ENCODE results near the gene SIRT7. TPM values are rescaled to one million over a fixed set of nuclear protein-coding genes. Genes with fewer than 3 reads are reported as not detected.

SIRT7 gene
- polyA plus RNA-seq (ENCODE audit: insufficient read length): 7.7 TPM

DNA sequence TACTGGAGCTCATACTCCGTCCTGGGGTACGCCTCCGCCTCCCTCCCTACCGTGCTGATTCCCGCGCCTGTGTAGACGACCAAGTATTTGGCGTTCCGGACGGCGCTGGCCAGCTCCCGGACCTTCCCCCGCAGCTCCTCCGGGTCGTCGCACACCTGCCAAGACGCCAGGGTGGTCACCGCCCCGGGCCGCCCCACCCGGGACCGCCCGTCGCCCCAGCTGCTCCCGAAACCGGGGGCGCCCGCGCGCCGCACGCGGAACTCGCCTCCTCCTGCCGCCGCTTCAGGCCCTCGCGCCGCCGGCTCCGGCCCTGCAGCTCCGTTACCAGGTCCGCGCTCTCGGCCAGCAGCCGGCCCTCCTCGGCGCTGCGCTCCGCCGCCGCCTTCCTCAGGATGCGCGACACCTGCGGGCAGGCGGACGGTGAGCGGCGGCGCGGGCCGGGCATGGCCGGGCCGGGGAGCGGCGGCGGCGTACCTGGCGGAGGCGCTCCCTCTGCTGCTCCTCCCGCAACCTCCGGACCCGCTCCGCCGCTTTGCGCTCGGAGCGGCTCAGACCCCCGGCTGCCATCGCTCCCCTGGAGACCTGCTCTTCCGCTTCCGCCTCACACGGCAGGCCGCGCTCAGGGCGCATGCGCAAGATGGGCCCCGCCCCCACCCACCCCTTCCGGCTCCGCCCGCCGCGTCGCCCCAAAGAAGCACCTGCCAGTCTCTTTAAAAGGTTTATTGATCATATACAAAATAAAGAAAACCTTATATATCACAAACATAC lies at the start of gene SIRT7:
Gene SIRT7, minus strand, starts transcription at position 612 of the 768 bp plus-strand sequence. Its CDS starts 45 bp downstream, at position 567.
- DNase-seq (ENCODE audit: low read depth): no peak

- DNase-seq (ENCODE audit: low read depth): no peak
Observed at GRCh38 chr17:81967244-81967532, 49.2 kb upstream of the SIRT7 start.

GRCh38 chr17:81966343-81967243 lies 48.6 kb upstream of the SIRT7 start:
- DNase-seq (ENCODE audit: low read depth): no peak

DNA sequence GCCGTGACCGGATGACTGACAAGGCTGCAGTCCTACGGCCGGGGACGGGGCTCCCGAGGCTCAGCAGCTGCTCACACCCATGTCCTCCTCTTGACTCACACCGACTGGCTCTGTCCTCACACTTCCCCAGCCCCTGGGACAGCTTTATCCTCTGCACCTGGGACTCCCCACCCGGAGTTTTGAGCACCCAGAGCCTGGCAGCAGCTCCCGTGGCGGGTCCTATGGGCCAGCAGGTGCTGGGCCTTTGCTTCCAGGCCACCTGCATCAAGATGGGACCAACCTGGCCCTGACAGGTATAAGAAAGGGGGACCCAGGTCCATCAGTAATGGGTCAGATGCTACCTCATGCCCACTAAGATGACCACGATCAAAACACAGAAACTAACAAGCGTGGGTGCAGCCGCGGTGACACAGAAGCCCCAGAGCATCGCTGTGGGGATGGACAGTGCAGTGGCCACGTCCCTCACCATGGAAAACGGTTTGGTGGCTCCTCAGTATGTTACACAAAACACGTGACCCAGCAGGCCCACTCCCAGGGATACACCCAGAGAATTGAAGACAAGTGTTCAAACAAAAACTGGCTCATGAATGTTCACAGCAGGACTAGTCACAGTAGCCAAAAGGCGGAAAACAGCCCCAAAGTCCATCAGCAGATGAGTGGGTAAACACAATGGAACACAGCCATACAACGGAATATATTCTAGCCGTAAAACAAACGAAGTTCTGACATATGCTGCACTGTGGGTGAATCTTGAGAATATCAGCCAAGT lies 46.3 kb upstream of the SIRT7 start:
- no peak for DNase-seq (ENCODE audit: low read depth)

DNA sequence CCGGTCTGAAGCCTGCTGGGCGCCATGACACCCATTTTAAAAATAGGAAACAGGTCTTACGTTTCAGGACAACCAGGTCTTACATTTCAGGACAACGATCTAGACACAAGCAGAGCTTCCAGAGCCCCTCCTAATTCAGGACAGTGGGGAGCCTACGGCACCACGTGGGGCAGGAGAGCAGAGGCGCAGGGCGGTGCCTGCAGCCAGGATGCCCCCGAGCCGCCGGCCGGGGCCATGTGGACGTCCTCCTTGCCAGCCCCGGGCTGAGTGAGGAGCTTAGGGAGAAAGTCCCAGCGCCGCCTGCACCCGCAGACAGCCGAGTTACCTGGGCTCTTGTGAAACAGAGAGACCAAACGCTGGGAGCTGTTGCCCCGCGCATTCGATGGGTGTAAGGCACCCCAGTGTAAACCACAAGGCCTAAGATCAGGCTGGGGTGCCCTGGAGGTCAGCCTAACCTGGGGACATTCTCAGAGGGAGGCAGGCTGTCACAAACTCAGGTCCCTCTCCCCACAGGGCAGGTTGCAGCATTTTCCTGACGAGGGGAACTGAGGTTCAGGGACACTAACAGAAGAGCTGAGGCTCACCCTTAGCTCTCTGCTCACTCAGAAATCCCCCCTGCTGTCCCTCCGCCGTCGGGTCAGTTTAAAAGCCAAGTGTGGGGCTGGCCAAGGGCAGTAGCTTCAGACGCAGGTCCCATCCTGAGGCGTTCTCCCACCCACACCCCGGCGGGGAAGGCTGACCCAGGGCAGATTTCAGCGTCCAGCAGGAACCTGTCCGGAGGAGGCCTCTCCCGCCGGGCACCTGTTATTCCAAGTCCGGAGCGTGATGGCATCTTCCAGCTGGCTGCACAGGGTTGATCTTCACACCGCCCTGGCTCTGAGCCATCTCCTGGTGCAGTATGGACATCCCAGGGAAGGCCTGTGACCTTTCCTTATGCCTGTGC lies 44.8 kb upstream of the SIRT7 start:
- DNase-seq (ENCODE audit: low read depth): no peak

DNA sequence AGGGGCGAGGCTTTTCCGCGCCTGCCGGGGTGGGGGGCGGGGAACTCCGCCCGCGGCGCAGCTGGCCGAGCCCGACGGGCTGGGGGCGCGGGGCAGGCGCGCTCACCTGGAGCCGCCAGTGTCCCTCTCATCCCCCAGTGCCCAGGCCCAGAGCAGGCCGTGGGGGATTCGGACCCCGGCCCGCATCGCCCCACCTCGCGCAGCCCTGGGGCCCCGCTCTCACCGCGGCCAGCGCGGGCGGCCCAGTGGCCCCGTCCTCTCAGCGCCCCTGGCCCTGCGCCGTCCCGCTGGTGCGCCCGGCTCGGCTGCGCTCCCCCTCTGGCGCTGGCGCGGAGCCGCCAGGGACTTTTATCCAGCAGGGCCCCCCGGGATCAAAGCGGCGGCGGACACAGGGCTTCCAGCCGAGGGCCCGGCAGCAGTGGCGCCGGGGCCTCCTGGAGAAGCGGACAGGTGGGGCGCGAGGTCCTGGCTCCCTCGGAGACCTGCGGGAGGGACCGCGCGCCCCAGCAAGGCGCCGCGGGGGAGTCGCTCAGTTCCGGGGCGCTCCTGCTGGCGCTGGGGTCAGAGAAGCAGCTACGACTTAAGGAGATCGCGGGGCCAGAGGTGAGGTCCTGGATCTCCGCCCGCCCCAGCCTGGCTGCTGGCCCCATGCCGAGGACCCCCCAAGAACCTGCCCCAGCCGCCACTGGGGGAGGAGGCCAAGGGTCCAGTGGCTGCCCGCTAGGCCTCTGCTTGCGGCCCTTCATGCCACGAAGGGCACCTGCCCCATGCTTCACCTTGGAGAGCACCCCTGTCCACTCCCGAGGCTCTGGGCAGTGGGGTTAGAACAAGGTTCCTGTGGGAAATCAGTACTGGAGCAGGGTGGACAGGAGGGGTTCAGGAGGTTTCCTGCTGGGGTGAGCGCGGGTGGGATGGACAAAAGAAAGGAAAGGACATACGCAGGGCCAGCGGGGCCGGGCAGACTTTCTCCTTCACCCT lies 43.8 kb upstream of the SIRT7 start:
- no peak for DNase-seq (ENCODE audit: low read depth)

- no peak for DNase-seq (ENCODE audit: low read depth)
Observed at GRCh38 chr17:81961087-81961511, 43.1 kb upstream of the SIRT7 start, which contains the start of gene NOTUM. Gene NOTUM (minus strand): TSS chr17:81961187. CDS start chr17:81960909, 278 bp downstream.

DNA sequence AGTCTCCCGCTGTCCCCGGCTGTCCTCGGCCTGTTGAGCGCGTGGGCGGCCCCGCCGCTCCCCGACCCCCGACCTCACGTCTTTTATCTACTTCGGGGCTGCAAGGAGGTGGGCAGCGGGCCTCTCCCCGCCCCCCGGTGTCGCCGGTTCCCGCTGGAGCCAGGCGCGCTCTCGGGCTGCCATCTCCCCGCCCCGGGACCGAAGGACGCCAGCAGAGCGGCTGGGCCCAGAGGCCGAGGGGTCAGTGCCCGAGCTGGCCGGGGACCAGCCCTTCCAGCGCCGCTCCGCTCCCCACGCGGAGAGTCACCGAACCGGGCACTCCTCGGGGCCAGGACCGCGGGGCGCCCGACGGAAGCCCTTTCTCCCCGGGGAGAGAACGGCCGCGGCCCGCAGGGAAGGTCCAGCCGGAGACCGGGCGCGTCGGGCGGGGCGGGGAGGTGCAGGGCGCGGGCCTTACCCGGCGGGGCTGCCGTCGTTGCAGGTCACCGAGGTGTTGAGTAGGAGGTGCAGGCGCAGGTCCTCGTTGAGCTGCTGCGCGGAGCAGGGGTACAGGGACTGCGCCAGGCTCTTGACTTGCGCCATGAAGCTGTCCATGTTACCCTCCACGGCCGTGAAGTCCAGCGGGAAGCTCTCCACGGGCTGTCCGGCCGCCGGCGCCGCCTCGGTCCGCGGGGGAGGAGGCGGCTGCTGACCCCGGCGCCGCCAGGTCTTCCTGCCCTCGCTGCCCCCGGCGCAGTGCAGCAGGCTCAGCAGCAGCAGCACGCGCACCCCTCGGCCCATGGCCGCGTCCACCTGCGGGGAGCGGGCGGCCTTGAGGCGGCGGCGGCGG lies 42.4 kb upstream of the SIRT7 start:
- no peak for DNase-seq (ENCODE audit: low read depth)

DNA sequence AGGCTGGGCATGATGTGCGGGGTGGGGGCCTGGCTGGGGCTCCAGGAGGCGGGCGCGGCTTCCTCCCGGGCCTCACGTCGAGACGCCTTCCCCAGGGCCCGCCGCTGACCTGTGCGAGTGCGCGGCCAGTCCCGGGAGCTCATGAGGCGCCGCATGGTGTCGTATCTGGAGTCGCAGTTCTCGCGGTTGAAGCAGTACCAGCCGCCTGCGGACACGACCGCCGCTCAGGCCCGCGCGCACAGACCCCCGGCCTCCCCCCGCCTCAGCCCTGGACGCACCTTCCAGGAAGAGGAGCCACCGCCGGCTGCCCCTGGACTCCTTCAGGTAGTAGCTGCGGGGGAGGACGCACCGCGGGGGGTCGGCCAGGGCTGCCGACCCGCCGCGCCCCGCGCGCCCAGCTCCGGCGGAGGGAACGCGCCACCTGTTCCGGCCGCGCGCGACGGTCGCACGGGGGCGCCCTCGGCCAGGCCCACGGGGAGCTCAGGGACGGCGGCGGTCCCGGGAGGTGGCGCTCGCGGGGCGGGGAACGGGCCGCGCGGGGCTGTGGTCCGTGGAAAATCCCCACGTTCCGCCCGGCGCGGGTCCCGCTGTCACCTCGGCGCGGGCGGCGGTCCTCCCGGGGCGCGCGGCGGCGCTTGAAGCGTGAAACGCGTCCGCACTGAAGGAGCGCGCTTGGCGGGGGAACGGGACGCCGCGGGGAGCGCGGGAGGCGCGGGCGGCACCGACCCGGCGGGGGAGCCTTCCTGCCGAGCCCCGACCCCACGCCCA lies 41.6 kb upstream of the SIRT7 start:
- DNase-seq (ENCODE audit: low read depth): no peak

- DNase-seq (ENCODE audit: low read depth): no peak
Observed at GRCh38 chr17:81958633-81959342, 40.8 kb upstream of the SIRT7 start.

DNA sequence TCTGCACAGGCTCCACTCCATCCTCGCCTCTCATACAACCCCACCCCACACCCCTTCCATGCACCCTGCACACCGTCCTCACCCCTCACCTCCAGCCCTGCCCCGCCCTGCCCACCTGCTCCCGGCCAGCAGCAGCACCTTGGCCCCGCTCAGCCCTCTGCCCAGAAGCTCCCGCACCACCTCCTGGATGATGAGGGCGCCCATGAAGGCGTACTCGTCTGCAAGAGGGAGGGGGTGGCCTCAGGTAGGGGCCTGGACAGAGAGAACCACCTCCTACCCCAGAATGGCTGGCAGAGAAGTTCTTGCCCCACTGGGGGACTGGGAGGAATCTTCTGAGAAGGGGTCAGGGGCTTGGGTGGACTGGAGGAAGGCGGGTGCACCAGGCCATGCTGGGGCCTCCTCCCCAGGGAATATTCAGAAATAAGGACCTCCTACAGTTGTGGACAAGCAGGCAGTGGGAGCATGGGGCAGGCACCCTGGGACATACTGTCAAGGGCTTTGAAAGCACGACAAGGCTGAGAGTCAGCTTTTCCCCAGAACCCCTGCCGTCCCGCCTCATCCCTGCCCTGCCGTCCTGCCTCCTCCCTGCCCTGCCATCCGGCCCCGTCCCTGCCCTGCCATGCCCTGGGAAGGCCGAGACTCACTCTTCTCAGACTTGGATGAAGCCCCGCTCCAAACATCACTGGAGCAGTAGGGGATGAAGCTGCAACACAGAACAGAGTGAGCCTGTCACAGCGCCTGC lies 39.9 kb upstream of the SIRT7 start:
- no peak for DNase-seq (ENCODE audit: low read depth)

GRCh38 chr17:81956607-81957589 lies 38.9 kb upstream of the SIRT7 start:
- no peak for DNase-seq (ENCODE audit: low read depth)

GRCh38 chr17:81955756-81956544 lies 38.0 kb upstream of the SIRT7 start:
- DNase-seq (ENCODE audit: low read depth): no peak

DNA sequence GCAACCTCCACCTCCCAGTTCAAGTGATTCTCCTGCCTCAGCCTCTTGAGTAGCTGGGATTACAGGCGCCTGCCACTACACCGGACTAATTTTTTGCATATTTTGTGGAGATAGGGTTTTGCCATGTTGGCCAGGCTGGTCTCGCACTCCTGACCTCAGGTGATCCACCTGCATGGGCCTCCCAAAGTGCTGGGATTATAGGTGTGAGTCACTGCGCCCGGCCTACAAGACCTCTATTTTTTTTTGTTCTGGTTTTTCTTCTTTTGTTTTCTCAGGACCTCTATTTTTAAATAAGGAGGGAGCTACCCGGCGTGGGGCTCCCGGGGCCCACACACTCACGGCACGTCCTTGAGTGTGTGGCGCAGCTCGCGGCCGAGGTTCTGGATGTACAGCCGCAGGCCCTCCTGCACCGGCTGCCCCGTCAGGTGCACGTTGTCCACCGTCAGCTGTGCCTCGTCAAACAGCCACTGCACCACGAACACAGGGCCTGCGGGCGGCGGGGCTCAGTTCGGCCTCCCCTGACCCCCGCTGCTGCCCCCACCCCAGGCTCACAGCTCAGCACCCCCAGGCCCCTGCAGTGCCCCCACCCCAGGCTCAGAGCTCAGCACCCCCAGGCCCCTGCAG lies 37.2 kb upstream of the SIRT7 start:
- no peak for DNase-seq (ENCODE audit: low read depth)

Measured in forelimb muscle (tissue), 1 donor.